Mesendoderm (in vitro differentiated cells): ENCODE results near the gene KCNJ6.
A peak's percentile ranks its signal among the peaks of the same experiment; 100 is the strongest.

ENCODE experiments used
- DNase-seq: peaks from one replicate; pipeline ENCODE4 v3.0.0; 2013
- H2AK5ac ChIP-seq: 2 replicates; pipeline ENCODE4 v1.6.1; 2013; ENCODE audit warnings: low read length, inconsistent platforms
- H2BK120ac ChIP-seq: 2 replicates; pipeline ENCODE4 v1.6.1; 2013; ENCODE audit warnings: low read depth, mild to moderate bottlenecking, low read length, moderate library complexity, mixed read lengths
- H2BK15ac ChIP-seq: replicated peaks from 2 replicates; pipeline ENCODE4 v1.6.1; 2013; ENCODE audit warnings: low read depth, mild to moderate bottlenecking, moderate library complexity
- H2BK5ac ChIP-seq: 2 replicates; pipeline ENCODE4 v1.6.1; 2013; ENCODE audit warnings: low read length, inconsistent platforms
- H3K18ac ChIP-seq: 2 replicates; pipeline ENCODE4 v1.6.1; 2013; ENCODE audit warnings: mild to moderate bottlenecking, low read length, mixed read lengths
- H3K23ac ChIP-seq: one replicate; pipeline ENCODE4 v1.6.1; 2013; ENCODE audit warnings: low read length
- H3K27ac ChIP-seq: 2 replicates; pipeline ENCODE4 v1.5.1; 2013; ENCODE audit warnings: low read depth, mild to moderate bottlenecking, inconsistent platforms, low read length, moderate library complexity
- H3K27me3 ChIP-seq: 2 replicates; pipeline ENCODE4 v1.6.1; 2013; ENCODE audit warnings: low read length, control low read depth, mild to moderate bottlenecking, inconsistent platforms; ENCODE audit not compliant: insufficient read depth, poor library complexity
- H3K36me3 ChIP-seq: 2 replicates; pipeline ENCODE4 v1.6.1; 2013; ENCODE audit warnings: low read length, inconsistent platforms; ENCODE audit not compliant: control insufficient read depth, insufficient read depth
- H3K4ac ChIP-seq: one replicate; pipeline ENCODE4 v1.6.1; 2013; ENCODE audit warnings: low read depth, mild to moderate bottlenecking, low read length, moderate library complexity
- H3K4me1 ChIP-seq: 2 replicates; pipeline ENCODE4 v1.6.1; 2013; ENCODE audit warnings: low read depth, low read length, inconsistent platforms; ENCODE audit not compliant: control insufficient read depth
- H3K4me2 ChIP-seq: 2 replicates; pipeline ENCODE4 v1.6.1; 2013; ENCODE audit warnings: low read length
- H3K4me3 ChIP-seq: 2 replicates; pipeline ENCODE4 v1.5.1; 2013; ENCODE audit warnings: mild to moderate bottlenecking, low read length
- H3K56ac ChIP-seq: one replicate; pipeline ENCODE4 v1.6.1; 2013; ENCODE audit warnings: low read length
- H3K79me1 ChIP-seq: 2 replicates; pipeline ENCODE4 v1.6.1; 2013; ENCODE audit warnings: low read length, inconsistent platforms
- H3K79me2 ChIP-seq: 2 replicates; pipeline ENCODE4 v1.6.1; 2013; ENCODE audit warnings: mild to moderate bottlenecking, low read length; ENCODE audit not compliant: control insufficient read depth, insufficient read depth
- H3K9ac ChIP-seq: 2 replicates; pipeline ENCODE4 v1.6.1; 2013; ENCODE audit warnings: low read length, inconsistent platforms
- H4K5ac ChIP-seq: one replicate; pipeline ENCODE4 v1.6.1; 2013; ENCODE audit warnings: low read length
- H4K8ac ChIP-seq: one replicate; pipeline ENCODE4 v1.6.1; 2013; ENCODE audit warnings: low read depth, mild to moderate bottlenecking, control low read depth, low read length, moderate library complexity
- WGBS: extraction: QIAGEN DNeasy Blood & Tissue Kit; methylation state at CpG from one replicate; pipeline ENCODE4 v1.1.7; 2013; ENCODE audit warnings: low lambda C conversion rate, missing lambda C conversion rate; ENCODE audit not compliant: insufficient coverage; ENCODE audit errors: extremely low coverage; 5-methylcytosine and 5-hydroxymethylcytosine counted together

Gene KCNJ6

GRCh38 chr21:37623689-37624088 lies 292.6 kb downstream of the KCNJ6 start:
- no peak overlapping the region for H4K8ac ChIP-seq
- H2BK15ac ChIP-seq = no peak overlapping the region
- no peak for DNase-seq
- no peak overlapping the region for H3K4ac ChIP-seq
- H3K18ac ChIP-seq = no peak overlapping the region
- H2AK5ac ChIP-seq = no peak overlapping the region
- no peaks in the 10 kb centered on the region for H3K79me1 ChIP-seq
- H3K79me2 ChIP-seq = no peaks in the 10 kb centered on the region
- H3K4me2 ChIP-seq = no peak overlapping the region
- no peak overlapping the region for H3K4me3 ChIP-seq
- no peak overlapping the region for H3K9ac ChIP-seq
- H3K23ac ChIP-seq = no peak overlapping the region
- no peak overlapping the region for H4K5ac ChIP-seq
- H3K56ac ChIP-seq = no peak overlapping the region
- no peak overlapping the region for H2BK5ac ChIP-seq
- H3K27me3 ChIP-seq = no peaks in the 10 kb centered on the region
- no peak overlapping the region for H3K27ac ChIP-seq
- no peaks in the 10 kb centered on the region for H3K4me1 ChIP-seq
- WGBS = no CpG with 5 or more reads among the region's 3 CpGs
- no peak overlapping the region for H2BK120ac ChIP-seq
- no peaks in the 10 kb centered on the region for H3K36me3 ChIP-seq

- H3K4me3 ChIP-seq = no peak overlapping the region
Observed at GRCh38 chr21:37623183-37623582, 293.1 kb downstream of the KCNJ6 start.

DNA sequence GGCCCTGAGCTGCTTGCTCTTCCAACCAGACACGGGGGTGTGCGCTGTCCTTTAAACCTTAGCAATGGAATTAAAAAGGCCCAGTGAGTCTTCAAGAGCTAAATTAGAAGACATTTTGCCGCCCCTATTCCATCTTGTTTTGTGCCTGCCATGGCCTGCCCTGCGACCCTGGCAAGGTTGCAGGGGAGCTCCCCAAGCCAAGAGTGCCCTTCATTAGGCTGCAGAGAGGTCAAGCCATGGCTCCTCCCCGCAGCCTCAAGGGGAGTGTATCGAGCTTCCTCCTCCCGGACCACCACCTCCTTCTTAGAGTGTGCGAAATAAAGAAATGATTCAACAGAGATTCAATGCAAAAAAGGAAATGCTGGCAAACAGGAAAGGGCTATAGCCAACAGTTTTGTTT lies 293.5 kb downstream of the KCNJ6 start:
- Histone ChIP-seq H3K79me1 (no peaks in the 10 kb centered on the region), H3K9ac (no peak overlapping the region), H3K79me2 (no peaks in the 10 kb centered on the region), H4K5ac (no peak overlapping the region), H3K36me3 (no peaks in the 10 kb centered on the region), H4K8ac (no peak overlapping the region), H3K4me1 (no peaks in the 10 kb centered on the region), H2BK5ac (no peak overlapping the region), H3K23ac (no peak overlapping the region), H2BK120ac (no peak overlapping the region), H3K27me3 (no peaks in the 10 kb centered on the region), H3K56ac (no peak overlapping the region), H3K18ac (no peak overlapping the region), H2BK15ac (no peak overlapping the region), H3K4me2 (no peak overlapping the region), H3K27ac (no peak overlapping the region), H3K4ac (no peak overlapping the region), H3K4me3 (no peak overlapping the region), H2AK5ac (no peak overlapping the region)
- no peak for DNase-seq
- WGBS = no CpG with 5 or more reads among the region's 8 CpGs

More at GRCh38 chr21:37623183-37623582, 293.1 kb downstream of the KCNJ6 start:
- H4K5ac ChIP-seq = no peak overlapping the region
- no CpG with 5 or more reads among the region's 3 CpGs for WGBS
- H3K4ac ChIP-seq = no peak overlapping the region
- H2BK5ac ChIP-seq = no peak overlapping the region
- no peak overlapping the region for H4K8ac ChIP-seq
- no peak overlapping the region for H2AK5ac ChIP-seq
- H3K27me3 ChIP-seq = no peaks in the 10 kb centered on the region
- H3K9ac ChIP-seq = no peak overlapping the region
- no peaks in the 10 kb centered on the region for H3K79me2 ChIP-seq
- no peak overlapping the region for H2BK15ac ChIP-seq
- no peaks in the 10 kb centered on the region for H3K79me1 ChIP-seq
- H3K23ac ChIP-seq = no peak overlapping the region
- H3K36me3 ChIP-seq = no peaks in the 10 kb centered on the region
- no peaks in the 10 kb centered on the region for H3K4me1 ChIP-seq
- no peak overlapping the region for H2BK120ac ChIP-seq
- DNase-seq = no peak
- H3K18ac ChIP-seq = no peak overlapping the region
- no peak overlapping the region for H3K4me2 ChIP-seq
- H3K27ac ChIP-seq = no peak overlapping the region
- H3K56ac ChIP-seq = no peak overlapping the region

DNA sequence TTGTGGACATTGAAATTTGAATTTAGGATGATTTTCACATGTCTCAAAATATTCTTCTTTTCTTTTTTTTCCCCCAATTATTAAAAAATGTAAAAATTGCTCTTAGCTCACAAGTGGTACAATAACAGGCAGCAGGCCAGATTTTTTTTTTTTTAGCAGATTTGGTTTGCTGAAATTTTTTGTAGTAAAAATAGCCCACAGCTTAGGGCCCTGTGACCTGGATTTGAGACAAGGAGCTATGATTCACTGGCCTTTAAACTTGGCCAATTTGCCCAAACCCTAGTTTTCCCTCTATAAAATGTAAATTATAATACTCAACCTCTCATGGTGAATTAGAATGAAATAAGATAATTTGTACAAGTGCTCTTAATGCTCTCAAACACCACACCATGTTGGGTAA lies 295.9 kb downstream of the KCNJ6 start:
- no peak overlapping the region for H4K8ac ChIP-seq
- DNase-seq = no peak
- no peaks in the 10 kb centered on the region for H3K36me3 ChIP-seq
- H3K4me3 ChIP-seq = no peak overlapping the region
- H3K9ac ChIP-seq = no peak overlapping the region
- no peaks in the 10 kb centered on the region for H3K79me1 ChIP-seq
- no peaks in the 10 kb centered on the region for H3K79me2 ChIP-seq
- H2BK15ac ChIP-seq = no peak overlapping the region
- no peak overlapping the region for H4K5ac ChIP-seq
- no peak overlapping the region for H3K23ac ChIP-seq
- no peak overlapping the region for H2BK120ac ChIP-seq
- no peak overlapping the region for H3K18ac ChIP-seq
- no peak overlapping the region for H3K4me2 ChIP-seq
- H3K4ac ChIP-seq = no peak overlapping the region
- H3K4me1 ChIP-seq = no peaks in the 10 kb centered on the region
- H3K56ac ChIP-seq = no peak overlapping the region
- H3K27me3 ChIP-seq = no peaks in the 10 kb centered on the region
- H2AK5ac ChIP-seq = no peak overlapping the region
- H3K27ac ChIP-seq = no peak overlapping the region
- no peak overlapping the region for H2BK5ac ChIP-seq

DNA sequence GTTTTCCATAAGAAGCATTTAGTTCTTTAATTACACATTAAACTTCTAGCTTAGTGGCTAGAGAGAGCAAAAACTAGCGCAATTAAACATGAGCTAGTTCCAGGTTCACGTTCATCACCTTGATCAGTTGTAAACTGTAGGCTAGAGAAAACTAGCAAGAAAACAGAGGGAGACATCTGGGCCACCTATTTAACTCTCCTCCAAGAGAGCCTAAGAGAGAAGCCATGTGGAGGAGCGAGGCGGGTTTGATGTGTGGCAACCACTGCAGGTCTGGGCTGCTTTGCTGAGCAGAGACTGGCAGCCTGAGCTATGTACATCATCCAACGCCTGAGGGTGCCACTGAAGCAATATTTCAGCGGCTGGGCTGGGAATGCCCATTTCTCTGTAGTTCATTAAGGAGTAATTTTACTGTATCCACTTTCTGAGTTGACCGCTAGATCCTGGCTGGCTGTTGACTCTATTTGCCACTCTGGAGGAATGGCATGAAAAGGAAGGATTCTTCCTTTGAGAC lies 296.7 kb downstream of the KCNJ6 start:
- Histone ChIP-seq H3K27ac (no peak overlapping the region), H3K18ac (no peak overlapping the region), H3K56ac (no peak overlapping the region), H3K4me1 (no peaks in the 10 kb centered on the region), H3K27me3 (no peaks in the 10 kb centered on the region), H3K23ac (no peak overlapping the region), H3K79me1 (no peaks in the 10 kb centered on the region), H3K36me3 (no peaks in the 10 kb centered on the region), H3K4me3 (no peak overlapping the region), H3K4ac (no peak overlapping the region), H2AK5ac (peak overlapping the region; percentile 16), H3K79me2 (no peaks in the 10 kb centered on the region), H2BK5ac (no peak overlapping the region), H3K4me2 (no peak overlapping the region), H4K5ac (no peak overlapping the region), H2BK120ac (no peak overlapping the region), H3K9ac (no peak overlapping the region), H2BK15ac (no peak overlapping the region), H4K8ac (no peak overlapping the region)
- WGBS = no CpG with 5 or more reads among the region's 7 CpGs
- no peak for DNase-seq

DNA sequence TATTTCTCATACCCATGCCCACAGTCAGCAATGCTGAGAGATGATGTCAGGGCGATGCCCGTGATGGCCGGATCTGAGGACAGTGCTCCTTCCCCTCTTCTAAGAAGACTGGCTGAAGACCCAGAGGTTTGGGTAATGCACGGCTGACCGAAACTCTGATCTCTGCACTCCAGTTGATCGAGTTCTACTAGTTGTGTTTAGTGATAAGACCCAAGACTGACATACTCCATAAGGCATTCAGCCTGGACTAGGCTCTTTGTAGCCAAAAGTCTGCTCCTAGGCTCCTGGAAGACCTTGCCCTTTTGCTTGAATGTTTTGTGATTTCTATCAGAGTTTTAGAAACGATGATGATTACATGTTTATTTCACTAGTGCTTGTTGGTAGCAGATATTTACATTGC lies 298.2 kb downstream of the KCNJ6 start:
- no peak overlapping the region for H2AK5ac ChIP-seq
- DNase-seq = no peak
- H2BK15ac ChIP-seq = no peak overlapping the region
- no peak overlapping the region for H3K27ac ChIP-seq
- H4K8ac ChIP-seq = no peak overlapping the region
- no peak overlapping the region for H3K4ac ChIP-seq
- H3K4me1 ChIP-seq = no peaks in the 10 kb centered on the region
- H2BK5ac ChIP-seq = no peak overlapping the region
- no CpG with 5 or more reads among the region's 7 CpGs for WGBS
- H3K27me3 ChIP-seq = no peaks in the 10 kb centered on the region
- H3K36me3 ChIP-seq = no peaks in the 10 kb centered on the region
- no peak overlapping the region for H2BK120ac ChIP-seq
- H4K5ac ChIP-seq = no peak overlapping the region
- no peaks in the 10 kb centered on the region for H3K79me1 ChIP-seq
- H3K4me3 ChIP-seq = no peak overlapping the region
- H3K4me2 ChIP-seq = no peak overlapping the region
- no peak overlapping the region for H3K23ac ChIP-seq
- H3K9ac ChIP-seq = no peak overlapping the region
- no peak overlapping the region for H3K56ac ChIP-seq
- H3K79me2 ChIP-seq = no peaks in the 10 kb centered on the region
- no peak overlapping the region for H3K18ac ChIP-seq
